ENCODE measurements around the gene CYB5R2.
"Not testable (repeated sequence)": the region's sequence is repeated elsewhere in the genome, so short reads cannot be mapped to it uniquely, and the experiment has no call there.

The CYB5R2 gene

DNA sequence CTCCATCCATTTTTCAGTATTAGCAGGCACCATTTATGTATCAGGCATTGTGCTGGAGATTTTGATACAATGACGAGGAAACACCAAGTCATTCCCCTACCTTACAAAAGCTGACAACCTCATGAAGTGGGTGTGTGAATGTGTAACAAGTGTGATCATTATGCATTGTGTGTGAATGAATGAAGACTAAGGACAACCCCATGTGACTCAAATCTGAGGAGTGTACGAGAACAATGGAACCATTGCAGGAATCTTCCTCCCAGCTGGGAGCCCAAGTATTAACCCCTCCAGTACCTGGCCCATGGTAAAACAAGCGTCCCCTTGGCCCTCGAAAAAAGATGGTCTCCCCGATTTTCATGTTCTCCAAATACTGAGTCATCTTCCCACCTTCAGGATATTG lies 4.4 kb downstream of the CYB5R2 start:
- ATAC-seq, result no peak
- DNase-seq, result no peak

- DNase-seq, result no peak
- no peak for ATAC-seq
Measured at GRCh38 chr11:7668464-7668863, 4.8 kb downstream of the CYB5R2 start.

GRCh38 chr11:7667460-7667859 lies 5.8 kb downstream of the CYB5R2 start:
- DNase-seq, result no peak
- no peak for ATAC-seq

DNA sequence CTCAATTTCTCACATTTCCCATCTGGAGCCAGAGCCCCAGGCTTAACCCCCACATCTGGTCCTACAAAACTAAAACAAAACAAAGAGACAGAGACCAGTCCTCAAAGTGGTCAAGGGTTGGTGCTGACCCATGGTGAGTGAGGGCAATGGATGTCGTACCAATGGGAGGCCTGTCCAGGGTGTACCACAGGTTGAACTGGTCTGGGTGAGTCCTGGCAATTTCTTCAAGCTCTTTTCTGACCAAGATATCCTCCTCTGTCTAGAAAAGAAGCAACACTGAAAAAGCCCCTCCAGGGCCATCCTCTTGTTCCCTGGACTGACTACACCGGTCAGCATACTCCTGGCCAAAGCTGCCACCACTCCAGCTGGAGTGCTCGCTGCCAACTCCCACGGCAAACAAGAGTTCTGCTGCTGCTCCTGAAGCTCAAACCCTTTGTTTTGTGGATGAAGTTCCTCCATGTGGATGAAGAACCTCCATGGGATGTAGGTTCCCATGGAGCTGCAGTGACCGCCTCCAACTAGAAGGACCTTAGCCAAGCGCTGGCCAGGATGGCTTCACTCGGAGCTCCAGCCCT lies 6.9 kb downstream of the CYB5R2 start:
- DNase-seq, result no peak
- ATAC-seq, result no peak

DNA sequence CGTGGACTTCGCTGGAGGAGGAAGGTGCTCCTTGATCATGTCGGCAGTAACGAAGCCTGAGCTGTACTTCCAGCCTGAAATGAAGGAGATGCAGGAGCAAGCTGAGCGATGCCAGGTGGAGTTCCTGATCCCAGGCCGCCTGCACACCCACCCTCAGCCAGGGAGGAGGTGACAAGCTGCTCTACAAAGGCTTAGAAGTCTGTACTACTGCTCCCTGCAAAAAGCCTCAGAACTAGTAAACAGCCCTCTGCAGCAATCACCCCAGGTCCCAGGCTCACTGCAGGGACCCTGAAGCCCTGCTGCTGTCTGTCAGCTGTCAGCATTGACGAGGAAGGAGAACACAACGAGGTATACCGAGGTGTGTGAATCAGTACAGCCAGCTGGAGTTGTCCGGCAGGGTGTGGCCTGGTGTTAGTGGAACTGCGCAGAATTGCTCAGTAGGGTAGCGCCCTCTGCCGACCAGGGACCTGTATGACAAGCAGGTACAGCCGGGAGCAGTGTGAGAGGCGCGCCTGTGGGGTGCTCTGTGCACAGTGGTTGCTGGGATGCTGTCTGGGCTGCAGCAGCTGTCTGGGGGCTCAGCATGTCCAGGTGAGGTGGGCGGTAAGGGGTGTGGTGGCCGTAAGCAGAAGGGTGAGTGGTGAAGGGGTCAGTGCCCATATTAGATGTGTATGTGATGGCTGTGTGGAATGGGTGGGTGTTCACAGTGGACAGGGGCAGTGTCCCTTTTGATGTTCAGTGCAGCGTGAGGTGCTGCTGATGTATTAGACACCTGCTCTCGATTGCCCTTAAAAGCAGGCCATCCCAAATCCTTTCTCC lies 7.6 kb downstream of the CYB5R2 start:
- peak; percentile 83 for DNase-seq
- ATAC-seq, result peak; percentile 96

GRCh38 chr11:7664867-7665266 lies 8.4 kb downstream of the CYB5R2 start:
- no peak for DNase-seq
- no peak for ATAC-seq

- not testable (repeated sequence) for ATAC-seq, DNase-seq
Measured at GRCh38 chr11:7663531-7663930, 9.8 kb downstream of the CYB5R2 start.

- ATAC-seq (peak; percentile 59), DNase-seq (no peak)
Measured at GRCh38 chr11:7657306-7658025, 15.8 kb downstream of the CYB5R2 start.

GRCh38 chr11:7656704-7657103 lies 16.6 kb downstream of the CYB5R2 start:
- no peak for ATAC-seq

GRCh38 chr11:7655253-7656217 lies 17.8 kb downstream of the CYB5R2 start:
- DNase-seq, result no peak
- no peak for ATAC-seq

More at GRCh38 chr11:7656704-7657103, 16.6 kb downstream of the CYB5R2 start:
- no peak for DNase-seq

- no peak for DNase-seq
- no peak for ATAC-seq
Measured at GRCh38 chr11:7654195-7654705, 19.1 kb downstream of the CYB5R2 start.

- DNase-seq (no peak), ATAC-seq (no peak)
Measured at GRCh38 chr11:7651700-7652099, 21.6 kb downstream of the CYB5R2 start.

- DNase-seq, result no peak
- no peak for ATAC-seq
Measured at GRCh38 chr11:7651140-7651551, 22.2 kb downstream of the CYB5R2 start.

GRCh38 chr11:7648264-7648663 lies 25.0 kb downstream of the CYB5R2 start:
- DNase-seq, result no peak
- ATAC-seq, result no peak

GRCh38 chr11:7646866-7647265 lies 26.4 kb downstream of the CYB5R2 start:
- DNase-seq, result no peak
- ATAC-seq, result no peak

- ATAC-seq, result no peak
- DNase-seq, result no peak
Measured at GRCh38 chr11:7645206-7645605, 28.1 kb downstream of the CYB5R2 start.

GRCh38 chr11:7643314-7643713 lies 30.0 kb downstream of the CYB5R2 start:
- no peak for DNase-seq

DNA sequence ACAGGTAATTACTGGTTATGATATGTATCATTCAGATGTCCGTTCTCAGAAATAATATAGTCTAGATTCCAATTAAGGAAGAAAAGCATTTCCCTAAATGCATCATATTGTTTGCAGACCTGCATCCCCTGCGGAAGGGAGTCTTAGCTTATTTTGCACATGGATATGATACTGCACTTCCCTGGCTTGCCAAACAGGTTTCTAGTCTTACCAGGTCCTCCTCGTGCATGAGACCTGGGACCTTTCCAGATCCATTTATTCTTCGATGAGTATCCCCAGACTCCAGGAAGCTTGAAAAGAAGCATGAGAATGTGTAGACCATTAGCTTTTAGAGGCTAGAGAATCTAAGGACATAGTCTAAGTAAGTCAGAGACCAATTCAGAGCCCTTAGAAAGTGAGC lies 30.6 kb downstream of the CYB5R2 start:
- no peak for ATAC-seq
- DNase-seq, result no peak

More at GRCh38 chr11:7643314-7643713, 30.0 kb downstream of the CYB5R2 start:
- ATAC-seq, result no peak

GRCh38 chr11:7640816-7641215 lies 32.5 kb downstream of the CYB5R2 start:
- ATAC-seq (no peak), DNase-seq (no peak)

- ATAC-seq (no peak), DNase-seq (no peak)
Measured at GRCh38 chr11:7639643-7640025, 33.7 kb downstream of the CYB5R2 start.

DNA sequence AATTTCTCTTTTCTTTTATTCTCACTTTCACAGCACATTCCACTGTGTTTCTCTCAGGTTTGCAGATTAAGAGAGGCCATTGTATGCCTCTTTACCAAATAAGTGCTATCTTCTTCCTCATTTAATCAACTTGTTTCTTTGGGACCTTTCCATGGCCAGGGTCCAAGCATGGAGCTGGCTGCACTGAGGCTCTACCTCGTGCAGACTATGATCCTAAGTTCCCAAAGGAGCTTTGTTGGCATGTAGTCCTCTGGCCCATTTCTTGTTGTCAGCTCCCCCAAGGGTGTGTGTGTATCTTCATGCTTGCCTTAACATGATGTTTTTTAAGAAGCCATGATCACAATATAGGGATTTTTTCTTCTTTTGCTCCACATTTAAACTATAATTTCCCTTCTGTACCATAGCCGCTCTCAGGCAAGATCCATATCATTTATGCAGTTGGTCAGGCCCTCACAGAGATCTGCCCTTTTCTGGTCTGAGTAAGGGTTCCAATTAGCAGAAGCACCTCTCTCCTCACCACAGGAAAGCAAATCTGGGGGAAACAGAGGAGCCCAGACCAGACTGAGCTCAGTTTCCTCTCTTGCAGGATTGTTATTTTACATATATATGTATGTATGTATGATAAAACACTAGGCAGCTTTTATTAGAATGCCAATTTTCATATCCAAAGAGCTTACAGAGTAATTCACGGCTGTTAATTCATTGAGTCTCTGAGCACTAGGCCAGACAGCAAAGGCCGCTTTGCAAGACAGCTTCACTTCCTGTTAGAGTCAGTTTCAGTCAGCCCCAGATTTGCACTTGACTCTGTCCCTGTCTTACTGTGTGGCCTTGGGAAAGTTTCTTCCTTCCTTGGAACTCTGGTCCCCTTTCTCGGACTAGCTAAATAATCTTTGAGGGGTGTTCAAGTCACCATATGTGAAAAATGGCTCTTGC lies 34.3 kb downstream of the CYB5R2 start:
- no peak for ATAC-seq
- DNase-seq, result no peak
